SK-N-MC (cell line): ENCODE results near the gene RIC8B.

Experiments used
- DNase-seq: peaks from one replicate; pipeline ENCODE4 v3.0.0-alpha.2; 2011; ENCODE audit warnings: low read depth, low spot score
- H3K27ac ChIP-seq: fragments of 200-600 bp; sonication (generic); 2 replicates; pipeline ENCODE4 v1.5.1; 2016; ENCODE audit warnings: mixed run types
- H3K36me3 ChIP-seq: fragments of 200-600 bp; sonication (generic); 2 replicates; pipeline ENCODE4 v1.6.1; 2017; ENCODE audit warnings: antibody characterized with exemption, low read length, mixed read lengths; ENCODE audit not compliant: insufficient read depth
- H3K4me3 ChIP-seq: fragments of 200-600 bp; sonication (generic); 2 replicates; pipeline ENCODE4 v1.5.1; 2016
- H3K9ac ChIP-seq: fragments of 200-600 bp; sonication (generic); 2 replicates; pipeline ENCODE4 v1.8.0; 2017; ENCODE audit warnings: mixed run types, mixed read lengths; ENCODE audit not compliant: insufficient read length
- H3K9me3 ChIP-seq: fragments of 200-600 bp; sonication (generic); 2 replicates; pipeline ENCODE4 v1.6.1; 2017; ENCODE audit warnings: low read depth, mild to moderate bottlenecking, antibody characterized with exemption, low read length, moderate library complexity, mixed read lengths
- EZH2 ChIP-seq: fragments of 200-600 bp; sonication (generic); IDR thresholded peaks from one replicate; pipeline ENCODE4 v1.6.1; 2017; ENCODE audit warnings: antibody characterized with exemption
- FOXP2 ChIP-seq: optimal IDR thresholded peaks from 2 replicates; pipeline ENCODE3; 2011; ENCODE audit warnings: mild to moderate bottlenecking, moderate library complexity; ENCODE audit not compliant: insufficient read depth; ENCODE audit errors: extremely low read length, control extremely low read depth
- POLR2AphosphoS5 ChIP-seq: IDR thresholded peaks from 2 replicates; pipeline ENCODE4 v1.6.1; 2012; ENCODE audit warnings: mild to moderate bottlenecking, low read depth, low read length, borderline replicate concordance

The RIC8B gene

GRCh38 chr12:106893451-106893850, 119.0 kb downstream of the RIC8B start:
- no peak for DNase-seq
- Histone ChIP-seq H3K27ac (no peak overlapping the region), H3K4me3 (no peak overlapping the region), H3K9ac (no peak overlapping the region), H3K9me3 (no peaks in the 10 kb centered on the region), H3K36me3 (no peaks in the 10 kb centered on the region; the same call in 1 of the 2 replicates)
- TF ChIP-seq POLR2AphosphoS5 = no peak
- TF ChIP-seq FOXP2 = no peak
- no peak for TF ChIP-seq EZH2

- TF ChIP-seq FOXP2 (no peak), POLR2AphosphoS5 (no peak), EZH2 (no peak)
- no peak for DNase-seq
- Histone ChIP-seq H3K4me3 (no peak overlapping the region), H3K9me3 (no peaks in the 10 kb centered on the region), H3K9ac (no peak overlapping the region), H3K36me3 (no peaks in the 10 kb centered on the region), H3K27ac (no peak overlapping the region)
Measured at GRCh38 chr12:106894774-106895173, 120.3 kb downstream of the RIC8B start.

GRCh38 chr12:106896603-106897002, 122.1 kb downstream of the RIC8B start:
- no peak overlapping the region for H3K27ac ChIP-seq
- no peaks in the 10 kb centered on the region for H3K9me3 ChIP-seq
- DNase-seq = no peak
- no peak overlapping the region for H3K4me3 ChIP-seq
- H3K36me3 ChIP-seq = no peaks in the 10 kb centered on the region
- H3K9ac ChIP-seq = no peak overlapping the region
- no peak for TF ChIP-seq FOXP2
- TF ChIP-seq POLR2AphosphoS5 = no peak
- TF ChIP-seq EZH2 = no peak

- DNase-seq = no peak
Measured at GRCh38 chr12:106897082-106897481, 122.6 kb downstream of the RIC8B start.

GRCh38 chr12:106897981-106898901, 123.8 kb downstream of the RIC8B start:
- Histone ChIP-seq H3K36me3 (no peaks in the 10 kb centered on the region), H3K27ac (no peak overlapping the region), H3K4me3 (no peak overlapping the region), H3K9me3 (no peaks in the 10 kb centered on the region), H3K9ac (no peak overlapping the region)
- TF ChIP-seq POLR2AphosphoS5 (no peak), EZH2 (no peak), FOXP2 (no peak)
- DNase-seq = no peak

More at GRCh38 chr12:106897082-106897481, 122.6 kb downstream of the RIC8B start:
- Histone ChIP-seq H3K4me3 (no peak overlapping the region), H3K36me3 (no peaks in the 10 kb centered on the region), H3K27ac (no peak overlapping the region), H3K9me3 (no peaks in the 10 kb centered on the region), H3K9ac (no peak overlapping the region)
- TF ChIP-seq POLR2AphosphoS5 = no peak
- no peak for TF ChIP-seq FOXP2
- no peak for TF ChIP-seq EZH2

GRCh38 chr12:106900554-106900953, 126.1 kb downstream of the RIC8B start:
- DNase-seq = no peak
- no peaks in the 10 kb centered on the region for H3K9me3 ChIP-seq

GRCh38 chr12:106901276-106901675, 126.8 kb downstream of the RIC8B start:
- Histone ChIP-seq H3K4me3 (no peak overlapping the region), H3K36me3 (no peaks in the 10 kb centered on the region), H3K27ac (no peak overlapping the region), H3K9me3 (no peaks in the 10 kb centered on the region), H3K9ac (no peak overlapping the region)
- TF ChIP-seq POLR2AphosphoS5 (no peak), EZH2 (no peak), FOXP2 (no peak)
- DNase-seq = no peak

More at GRCh38 chr12:106900554-106900953, 126.1 kb downstream of the RIC8B start:
- no peak overlapping the region for H3K9ac ChIP-seq
- H3K27ac ChIP-seq = no peak overlapping the region
- H3K4me3 ChIP-seq = no peak overlapping the region
- TF ChIP-seq EZH2 (no peak), FOXP2 (no peak), POLR2AphosphoS5 (no peak)
- no peaks in the 10 kb centered on the region for H3K36me3 ChIP-seq

- Histone ChIP-seq H3K27ac (no peak overlapping the region), H3K9ac (no peak overlapping the region), H3K4me3 (no peak overlapping the region), H3K36me3 (no peaks in the 10 kb centered on the region), H3K9me3 (no peaks in the 10 kb centered on the region)
- no peak for TF ChIP-seq FOXP2
- TF ChIP-seq POLR2AphosphoS5 = no peak
- no peak for TF ChIP-seq EZH2
- DNase-seq = no peak
Measured at GRCh38 chr12:106902053-106902452, 127.6 kb downstream of the RIC8B start.
